Upper lobe of left lung (tissue), 6 donors: ENCODE results near the gene KAT7. TPM values are rescaled to one million over a fixed set of nuclear protein-coding genes. Genes with fewer than 3 reads are reported as not detected.
A peak's percentile ranks its signal among the peaks of the same experiment; 100 is the strongest.

Source experiments
- ATAC-seq, 2 donors: fragments of 200-7000 bp; cut with Tn5 transposase; one replicate each; pipeline ENCODE4 v1.9.1; 2022; ENCODE audit warnings: mild to moderate bottlenecking in 2 of 2, moderate library complexity in 2 of 2; ENCODE audit not compliant: low FRiP score in 2 of 2
- DNase-seq, 2 donors: peaks; one replicate each; pipeline ENCODE4 v3.0.0-alpha.2; 2019 to 2020
- H3K27ac ChIP-seq, 4 donors: fragments of 200-600 bp; sonication (generic); one replicate each; pipeline ENCODE4 v1.5.1; 2016 to 2019
- H3K27me3 ChIP-seq, 4 donors: fragments of 200-600 bp; sonication (generic); one replicate each; pipeline ENCODE4 v1.5.1; 2017 to 2019
- H3K36me3 ChIP-seq, 4 donors: fragments of 200-600 bp; sonication (generic); one replicate each; pipeline ENCODE4 v1.5.1; 2016 to 2019
- H3K4me1 ChIP-seq, 4 donors: fragments of 200-600 bp; sonication (generic); one replicate each; pipeline ENCODE4 v1.5.1; 2018 to 2019
- H3K4me3 ChIP-seq, 4 donors: fragments of 200-600 bp; sonication (generic); one replicate each; pipeline ENCODE4 v1.5.1; 2017 to 2019; ENCODE audit warnings: mild to moderate bottlenecking in 2 of 4, moderate library complexity in 1 of 4
- H3K9me3 ChIP-seq, 4 donors: fragments of 200-600 bp; sonication (generic); one replicate each; pipeline ENCODE4 v1.5.1; 2018 to 2019
- CTCF ChIP-seq, 6 experiments: fragments of 450-650 bp in 4 of 6; fragments of 200-600 bp in 2 of 6; sonication (generic) in 2 of 6; IDR thresholded peaks; one replicate each; pipeline ENCODE4 v1.5.1; 2016 to 2019; ENCODE audit warnings: antibody characterized with exemption in 6 of 6
- EP300 ChIP-seq, 4 donors: sonication (generic); formaldehyde crosslinking; IDR thresholded peaks; one replicate each; pipeline ENCODE4 v1.5.1; 2017; ENCODE audit warnings: antibody characterized with exemption in 4 of 4, control low read depth in 2 of 4
- POLR2A ChIP-seq, 4 donors: fragments of 450-650 bp; IDR thresholded peaks; one replicate each; pipeline ENCODE4 v1.5.1; 2016 to 2017; ENCODE audit warnings: antibody characterized with exemption in 4 of 4, mild to moderate bottlenecking in 2 of 4
- POLR2AphosphoS5 ChIP-seq, 2 donors: sonication (generic); formaldehyde crosslinking; IDR thresholded peaks; one replicate each; pipeline ENCODE4 v1.5.1; 2017; ENCODE audit warnings: antibody characterized with exemption in 2 of 2
- WGBS, 2 donors: methylation state at CpG; one replicate each; pipeline ENCODE4 v1.1.5; 2017 to 2018; 5-methylcytosine and 5-hydroxymethylcytosine counted together
- total RNA-seq, 6 donors: library from RNA; depleted of rRNA in 4 of 6; stranded (reverse); fragments of >200 nt in 4 of 6; gene quantifications; one replicate each; pipeline versions ENCODE4 v1.1.0 to v1.2.1, GENCODE V29; 2016 to 2021
- donor health status: DM: no; HTN: no; CAD: no; lungs with moderate emphysema.
- donor health status: DM: no; HTN: yes; CAD: no; lungs with severe emphysema.

The KAT7 gene
- total RNA-seq, 6 donors from 2014 or later: 30.1 to 57.4 (median 49.8) TPM

- H3K36me3 ChIP-seq: no peaks in the 10 kb centered on the region
- ATAC-seq: no peak
- 74 to 87% methylated on average over 1 of the region's 1 CpG for WGBS, 2 donors
- peaks cover 10 to 15% (median 11%) of the 10 kb centered on the region in 4 donors for H3K4me1 ChIP-seq
- H3K9me3 ChIP-seq: no peaks in the 10 kb centered on the region
- no peak overlapping the region for H3K27ac ChIP-seq
- no peak for TF ChIP-seq POLR2AphosphoS5 (IDR thresholded peaks at IDR 0.05)
- TF ChIP-seq POLR2A (IDR thresholded peaks at IDR 0.05): no peak
- TF ChIP-seq EP300 (IDR thresholded peaks at IDR 0.05): no peak
- TF ChIP-seq CTCF (IDR thresholded peaks at IDR 0.05): no peak
- H3K27me3 ChIP-seq: no peaks in the 10 kb centered on the region
- H3K4me3 ChIP-seq: no peak overlapping the region
- no peak for DNase-seq
Observed at GRCh38 chr17:49784636-49785035, 3.8 kb upstream of the KAT7 start.

- TF ChIP-seq CTCF (IDR thresholded peaks at IDR 0.05): no peak
- TF ChIP-seq POLR2AphosphoS5 (IDR thresholded peaks at IDR 0.05): peak in 1 of 2 donors; percentile 4
- TF ChIP-seq EP300 (IDR thresholded peaks at IDR 0.05): peak in 1 of 4 donors; percentile 26
- no peaks in the 10 kb centered on the region for H3K27me3 ChIP-seq
- H3K27ac ChIP-seq: peak overlapping the region; percentile 99 to 100 (median 100)
- DNase-seq (peak in 1 of 2 donors; percentile 23), ATAC-seq (no peak)
- no peaks in the 10 kb centered on the region for H3K9me3 ChIP-seq
- peak overlapping the region; percentile 28 to 97 (median 84) for H3K4me3 ChIP-seq
- 4% methylated on average over 16 to 17 of the region's 17 CpGs for WGBS, 2 donors
- H3K4me1 ChIP-seq: peaks cover 24 to 42% (median 30%) of the 10 kb centered on the region in 4 donors
- peaks cover under 1 to 18% (median 12%) of the 10 kb centered on the region in 4 donors for H3K36me3 ChIP-seq
Observed at GRCh38 chr17:49787884-49788477, 500 bp upstream of the KAT7 start.

- Histone ChIP-seq H3K27ac (peak overlapping the region; percentile 99 to 100 (median 100)), H3K4me1 (peaks cover 24 to 53% (median 32%) of the 10 kb centered on the region in 4 donors), H3K9me3 (no peaks in the 10 kb centered on the region), H3K36me3 (peaks cover 7 to 31% (median 21%) of the 10 kb centered on the region in 4 donors), H3K27me3 (no peaks in the 10 kb centered on the region), H3K4me3 (peak overlapping the region in 3 of 4 donors; percentile 82 to 97 (median 87))
- ATAC-seq: no peak
- TF ChIP-seq POLR2AphosphoS5 (IDR thresholded peaks at IDR 0.05) (no peak), EP300 (IDR thresholded peaks at IDR 0.05) (no peak), POLR2A (IDR thresholded peaks at IDR 0.05) (no peak), CTCF (IDR thresholded peaks at IDR 0.05) (no peak)
- WGBS, 2 donors: 4 to 13% methylated on average over 12 to 17 of the region's 17 CpGs
- DNase-seq: no peak
Observed at GRCh38 chr17:49789243-49789578, 730 bp downstream of the KAT7 start.

GRCh38 chr17:49793309-49793708, 4.8 kb downstream of the KAT7 start:
- Histone ChIP-seq H3K4me1 (peaks cover 21 to 49% (median 26%) of the 10 kb centered on the region in 4 donors), H3K27me3 (no peaks in the 10 kb centered on the region), H3K36me3 (peaks cover 18 to 69% (median 49%) of the 10 kb centered on the region in 4 donors), H3K9me3 (no peaks in the 10 kb centered on the region), H3K27ac (no peak overlapping the region), H3K4me3 (no peak overlapping the region)
- DNase-seq (no peak), ATAC-seq (no peak)
- WGBS, 2 donors: 88 to 95% methylated on average over 3 of the region's 3 CpGs
- TF ChIP-seq POLR2AphosphoS5 (IDR thresholded peaks at IDR 0.05): no peak
- TF ChIP-seq POLR2A (IDR thresholded peaks at IDR 0.05): no peak
- TF ChIP-seq EP300 (IDR thresholded peaks at IDR 0.05): no peak
- TF ChIP-seq CTCF (IDR thresholded peaks at IDR 0.05): no peak

- WGBS, 2 donors: 84 to 87% methylated on average over 5 of the region's 5 CpGs
- peaks cover 10 to 37% (median 15%) of the 10 kb centered on the region in 4 donors for H3K4me1 ChIP-seq
- no peak overlapping the region for H3K27ac ChIP-seq
- H3K4me3 ChIP-seq: no peak overlapping the region
- H3K27me3 ChIP-seq: no peaks in the 10 kb centered on the region
- no peak for DNase-seq
- H3K36me3 ChIP-seq: peaks cover 30 to 87% (median 67%) of the 10 kb centered on the region in 4 donors
- no peak for ATAC-seq
- TF ChIP-seq POLR2A (IDR thresholded peaks at IDR 0.05) (no peak), CTCF (IDR thresholded peaks at IDR 0.05) (no peak), EP300 (IDR thresholded peaks at IDR 0.05) (no peak), POLR2AphosphoS5 (IDR thresholded peaks at IDR 0.05) (no peak)
- no peaks in the 10 kb centered on the region for H3K9me3 ChIP-seq
Observed at GRCh38 chr17:49795372-49795771, 6.9 kb downstream of the KAT7 start.
